Measurements from ENCODE around the gene PLXNA4. TPM values are rescaled to one million over a fixed set of nuclear protein-coding genes. Genes with fewer than 3 reads are reported as not detected.

PLXNA4 gene
- total RNA-seq, 4 donors from 2014 or later, result 1.1 to 2.8 (median 1.4) TPM

DNA sequence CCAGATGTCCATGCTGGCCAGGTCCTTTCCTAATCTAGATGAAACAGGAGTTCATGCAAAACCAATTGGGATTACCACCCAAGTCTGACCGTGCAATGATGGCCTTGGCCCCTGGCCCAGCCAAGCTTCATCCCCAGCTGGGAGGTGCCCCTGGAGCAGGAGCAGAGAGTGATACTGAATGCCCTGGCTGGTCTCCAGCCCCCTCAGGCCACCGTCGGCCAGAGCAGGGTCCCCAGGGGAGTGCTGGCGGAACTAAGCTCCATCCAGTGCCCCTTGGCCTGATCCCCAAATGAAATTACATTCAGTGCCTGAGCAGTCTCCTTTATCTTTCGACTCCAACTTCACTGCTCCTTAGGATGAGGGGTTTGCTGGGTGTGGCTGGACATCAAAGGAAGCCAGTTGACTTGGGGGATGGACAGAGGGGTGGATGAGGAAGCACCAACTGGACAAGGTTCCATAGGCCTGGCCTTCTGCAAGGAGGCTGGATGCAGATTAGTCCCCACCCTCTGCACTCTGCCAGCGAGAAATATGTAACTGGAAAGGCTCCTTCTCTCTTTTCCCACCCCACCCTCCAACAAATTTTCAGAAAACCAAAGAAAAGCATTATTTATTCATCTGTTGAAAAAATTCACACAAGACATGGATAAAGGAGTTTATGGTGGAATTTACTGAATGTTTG, 275.5 kb downstream of the PLXNA4 start:
- Histone ChIP-seq H3K4me3 (no peak overlapping the region), H3K4me1 (no peaks in the 10 kb centered on the region), H3K27ac (no peak overlapping the region), H3K27me3 (no peaks in the 10 kb centered on the region), H3K9me3 (no peaks in the 10 kb centered on the region), H3K36me3 (no peaks in the 10 kb centered on the region)
- in situ Hi-C loops (cut with MboI; ENCODE audit: low pct_ligation_motif_present in 1 of 4, low pct_unique_long_range_greater_than_20kb in 1 of 4, low sequenced_read_pairs in 3 of 4) (no loop called here), intact Hi-C loops (cut with DNase I; ENCODE audit: low total_unique reads) (no loop called here)
- DNase-seq, result no peak
- 43 to 67% methylated on average over 1 to 6 of the region's 6 CpGs for WGBS, 2 donors (ENCODE audit: low coverage in 1 of 2)
- TF ChIP-seq POLR2A (IDR thresholded peaks at IDR 0.05) (no peak), POLR2AphosphoS5 (IDR thresholded peaks at IDR 0.05) (no peak), EP300 (IDR thresholded peaks at IDR 0.05; ENCODE audit: low read depth) (no peak)
- TF ChIP-seq, protein P1, sequence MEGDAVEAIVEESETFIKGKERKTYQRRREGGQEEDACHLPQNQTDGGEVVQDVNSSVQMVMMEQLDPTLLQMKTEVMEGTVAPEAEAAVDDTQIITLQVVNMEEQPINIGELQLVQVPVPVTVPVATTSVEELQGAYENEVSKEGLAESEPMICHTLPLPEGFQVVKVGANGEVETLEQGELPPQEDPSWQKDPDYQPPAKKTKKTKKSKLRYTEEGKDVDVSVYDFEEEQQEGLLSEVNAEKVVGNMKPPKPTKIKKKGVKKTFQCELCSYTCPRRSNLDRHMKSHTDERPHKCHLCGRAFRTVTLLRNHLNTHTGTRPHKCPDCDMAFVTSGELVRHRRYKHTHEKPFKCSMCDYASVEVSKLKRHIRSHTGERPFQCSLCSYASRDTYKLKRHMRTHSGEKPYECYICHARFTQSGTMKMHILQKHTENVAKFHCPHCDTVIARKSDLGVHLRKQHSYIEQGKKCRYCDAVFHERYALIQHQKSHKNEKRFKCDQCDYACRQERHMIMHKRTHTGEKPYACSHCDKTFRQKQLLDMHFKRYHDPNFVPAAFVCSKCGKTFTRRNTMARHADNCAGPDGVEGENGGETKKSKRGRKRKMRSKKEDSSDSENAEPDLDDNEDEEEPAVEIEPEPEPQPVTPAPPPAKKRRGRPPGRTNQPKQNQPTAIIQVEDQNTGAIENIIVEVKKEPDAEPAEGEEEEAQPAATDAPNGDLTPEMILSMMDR (IDR thresholded peaks at IDR 0.05), result no peak

DNA sequence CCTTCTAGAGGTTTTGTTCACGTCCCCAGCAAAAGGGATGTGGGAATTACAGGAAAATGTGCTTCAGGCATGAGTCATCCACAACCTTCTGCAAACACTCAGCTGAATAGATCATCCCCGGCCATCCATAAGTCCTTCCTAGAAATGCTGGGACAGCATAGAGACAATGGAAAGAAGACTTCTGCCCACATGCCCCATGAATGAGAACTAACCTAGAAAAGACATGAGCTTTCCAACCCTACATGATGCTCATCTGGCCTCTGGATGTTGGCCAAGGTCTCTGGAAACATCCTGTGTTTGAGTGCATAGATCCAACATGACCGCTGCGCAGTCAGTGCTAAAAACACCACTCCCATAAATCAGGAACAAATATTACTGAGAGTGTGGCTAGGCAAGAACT, 277.5 kb downstream of the PLXNA4 start:
- no peaks in the 10 kb centered on the region for H3K4me1 ChIP-seq
- 65 to 79% methylated on average over 2 to 4 of the region's 4 CpGs for WGBS, 2 donors (ENCODE audit: low coverage in 1 of 2)
- H3K4me3 ChIP-seq, result no peak overlapping the region
- in situ Hi-C loops (cut with MboI; ENCODE audit: low pct_ligation_motif_present in 1 of 4, low pct_unique_long_range_greater_than_20kb in 1 of 4, low sequenced_read_pairs in 3 of 4), result no loop called here
- H3K27ac ChIP-seq, result no peak overlapping the region
- no peaks in the 10 kb centered on the region for H3K36me3 ChIP-seq
- H3K27me3 ChIP-seq, result no peaks in the 10 kb centered on the region
- intact Hi-C loops (cut with DNase I; ENCODE audit: low total_unique reads), result no loop called here
- no peaks in the 10 kb centered on the region for H3K9me3 ChIP-seq
- TF ChIP-seq, protein P1 (IDR thresholded peaks at IDR 0.05), result no peak
- TF ChIP-seq EP300 (IDR thresholded peaks at IDR 0.05; ENCODE audit: low read depth), result no peak
- TF ChIP-seq POLR2AphosphoS5 (IDR thresholded peaks at IDR 0.05), result no peak
- TF ChIP-seq POLR2A (IDR thresholded peaks at IDR 0.05), result no peak
- no peak for DNase-seq

DNA sequence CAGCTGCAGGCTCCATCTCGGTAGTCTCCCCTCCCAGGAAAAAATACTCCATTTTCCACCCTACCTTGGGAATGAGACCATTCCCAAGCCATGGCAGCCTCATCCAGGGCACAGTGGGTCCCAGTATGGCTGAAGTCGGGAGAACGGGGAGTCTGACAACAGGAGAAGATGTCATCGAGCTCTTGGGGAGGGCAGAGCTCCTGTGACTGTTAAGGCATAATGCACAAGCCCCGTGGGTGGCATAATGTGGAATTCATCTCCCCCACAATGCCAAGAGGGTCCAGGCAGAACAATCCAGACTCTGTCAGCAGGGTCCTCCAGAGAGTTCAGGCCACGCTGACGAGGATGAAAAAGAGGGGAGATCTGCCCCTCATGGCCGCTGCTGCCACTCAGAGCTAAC, 279.4 kb downstream of the PLXNA4 start:
- intact Hi-C loops (cut with DNase I; ENCODE audit: low total_unique reads), result no loop called here
- in situ Hi-C loops (cut with MboI; ENCODE audit: low pct_ligation_motif_present in 1 of 4, low pct_unique_long_range_greater_than_20kb in 1 of 4, low sequenced_read_pairs in 3 of 4), result no loop called here

DNA sequence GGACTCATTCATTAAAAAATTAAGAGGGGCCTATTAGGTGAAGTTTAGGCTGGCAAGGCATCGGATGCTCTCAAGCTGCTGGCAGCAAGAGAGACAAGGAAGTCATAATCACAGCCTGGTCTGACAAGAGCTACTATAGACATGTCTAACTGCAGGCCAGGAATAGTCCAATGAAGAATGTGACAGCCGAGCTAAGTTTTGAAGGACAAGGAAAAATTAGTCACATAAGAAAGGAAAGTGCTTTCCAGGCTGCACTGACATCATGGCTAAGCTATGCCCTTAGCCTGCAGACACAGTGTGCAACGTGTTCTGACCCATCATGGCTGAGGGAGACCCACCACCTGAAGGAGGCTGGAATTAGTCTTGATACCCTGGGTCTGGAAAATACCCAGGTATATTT, 281.1 kb downstream of the PLXNA4 start:
- 76% methylated on average over 3 of the region's 3 CpGs; no CpG with 5 or more reads in 1 of the 2 donors for WGBS, 2 donors (ENCODE audit: low coverage in 1 of 2)
- in situ Hi-C loops (cut with MboI; ENCODE audit: low pct_ligation_motif_present in 1 of 4, low pct_unique_long_range_greater_than_20kb in 1 of 4, low sequenced_read_pairs in 3 of 4) (no loop called here), intact Hi-C loops (cut with DNase I; ENCODE audit: low total_unique reads) (no loop called here)
- H3K4me1 ChIP-seq, result no peaks in the 10 kb centered on the region
- no peaks in the 10 kb centered on the region for H3K27me3 ChIP-seq
- TF ChIP-seq POLR2AphosphoS5 (IDR thresholded peaks at IDR 0.05), result no peak
- H3K4me3 ChIP-seq, result no peak overlapping the region
- no peaks in the 10 kb centered on the region for H3K9me3 ChIP-seq
- H3K27ac ChIP-seq, result no peak overlapping the region
- no peak for DNase-seq
- H3K36me3 ChIP-seq, result no peaks in the 10 kb centered on the region

More for the DNA sequence above, 279.4 kb downstream of the PLXNA4 start:
- Histone ChIP-seq H3K9me3 (no peaks in the 10 kb centered on the region), H3K27ac (no peak overlapping the region), H3K4me1 (no peaks in the 10 kb centered on the region), H3K27me3 (no peaks in the 10 kb centered on the region), H3K36me3 (no peaks in the 10 kb centered on the region), H3K4me3 (no peak overlapping the region)
- no peak for DNase-seq
- TF ChIP-seq EP300 (IDR thresholded peaks at IDR 0.05; ENCODE audit: low read depth), result no peak
- TF ChIP-seq, protein P1 (IDR thresholded peaks at IDR 0.05), result no peak
- no peak for TF ChIP-seq POLR2AphosphoS5 (IDR thresholded peaks at IDR 0.05)
- TF ChIP-seq POLR2A (IDR thresholded peaks at IDR 0.05), result no peak
- 82 to 100% methylated on average over 1 to 8 of the region's 8 CpGs for WGBS, 2 donors (ENCODE audit: low coverage in 1 of 2)

DNA sequence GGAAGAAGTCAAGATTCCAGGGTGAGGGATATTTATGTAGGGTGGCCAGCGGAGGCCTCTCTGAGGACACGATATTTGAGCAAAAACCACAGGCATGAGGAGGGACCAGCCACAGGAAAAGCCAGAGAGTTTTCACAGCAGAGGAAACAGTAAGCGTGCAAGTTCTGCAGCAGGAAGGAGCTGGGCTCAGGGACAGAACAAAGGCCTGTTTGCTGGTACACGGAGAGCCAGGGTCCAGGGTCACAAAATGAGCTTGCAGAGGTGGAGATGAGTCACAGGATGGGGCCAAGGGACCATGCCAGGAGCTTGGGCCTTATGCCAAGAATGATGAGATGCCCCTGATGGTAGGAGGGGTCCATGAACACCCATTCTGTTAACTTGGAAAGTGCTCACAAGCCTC, 283.5 kb downstream of the PLXNA4 start:
- in situ Hi-C loops (cut with MboI; ENCODE audit: low pct_ligation_motif_present in 1 of 4, low pct_unique_long_range_greater_than_20kb in 1 of 4, low sequenced_read_pairs in 3 of 4), result no loop called here
- Histone ChIP-seq H3K9me3 (no peaks in the 10 kb centered on the region), H3K36me3 (no peaks in the 10 kb centered on the region), H3K4me1 (no peaks in the 10 kb centered on the region), H3K4me3 (no peak overlapping the region), H3K27ac (no peak overlapping the region), H3K27me3 (no peaks in the 10 kb centered on the region)
- intact Hi-C loops (cut with DNase I; ENCODE audit: low total_unique reads), result no loop called here
- no peak for DNase-seq
- TF ChIP-seq EP300 (IDR thresholded peaks at IDR 0.05; ENCODE audit: low read depth), result no peak
- 46 to 63% methylated on average over 4 of the region's 4 CpGs for WGBS, 2 donors (ENCODE audit: low coverage in 1 of 2)
